Common myeloid progenitor, CD34-positive (primary cell): Measurements from ENCODE around the gene OR5H15. TPM values are rescaled to one million over a fixed set of nuclear protein-coding genes. Genes with fewer than 3 reads are reported as not detected.
"Not testable (repeated sequence)": the region's sequence is repeated elsewhere in the genome, so short reads cannot be mapped to it uniquely, and the experiment has no call there.

ENCODE experiments used
- CTCF ChIA-PET: fragments of 350-600 bp; sonication (Branson Sonifier 250); formaldehyde crosslinking; loops from one replicate; lab custom pipeline; 2021; ENCODE audit warnings: antibody characterized with exemption; lab: Charles Lee
- POLR2A ChIA-PET: fragments of 350-600 bp; sonication (Branson Sonifier 250); formaldehyde crosslinking; loops from one replicate; lab custom pipeline; 2021; ENCODE audit warnings: antibody characterized with exemption; lab: Charles Lee
- DNase-seq, 3 donors: peaks; one replicate each; pipeline versions ENCODE4 v3.0.0 to v3.0.0-alpha.2; 2013
- H3K27ac ChIP-seq, 2 experiments: 1 replicate in 1 of 2; 2 replicates in 1 of 2; pipeline ENCODE4 v1.7.0; 2013; ENCODE audit warnings: inconsistent platforms in 2 of 2, low read length in 2 of 2, mild to moderate bottlenecking in 2 of 2, low read depth in 1 of 2, moderate library complexity in 1 of 2; ENCODE audit not compliant: severe bottlenecking in 2 of 2, insufficient read depth in 1 of 2, poor library complexity in 1 of 2
- H3K27me3 ChIP-seq, 5 experiments: replicated peaks in 2 of 5; 1 replicate in 3 of 5; 2 replicates in 2 of 5; pipeline versions ENCODE4 v1.6.1 to v1.7.0; 2013; ENCODE audit warnings: low read length in 4 of 5, mild to moderate bottlenecking in 2 of 5, moderate library complexity in 2 of 5, inconsistent platforms in 1 of 5; ENCODE audit not compliant: insufficient read depth in 5 of 5, control insufficient read depth in 4 of 5
- H3K36me3 ChIP-seq, 4 experiments: 1 replicate in 2 of 4; 2 replicates in 2 of 4; pipeline versions ENCODE4 v1.6.1 to v1.7.0; 2013; ENCODE audit warnings: low read length in 3 of 4, control low read depth in 1 of 4, mild to moderate bottlenecking in 1 of 4; ENCODE audit not compliant: control insufficient read depth in 4 of 4, insufficient read depth in 4 of 4
- H3K4me1 ChIP-seq, 4 experiments: 1 replicate in 3 of 4; 2 replicates in 1 of 4; pipeline versions ENCODE4 v1.6.1 to v1.7.1; 2013; ENCODE audit warnings: low read length in 3 of 4, mild to moderate bottlenecking in 3 of 4, control low read depth in 1 of 4, inconsistent platforms in 1 of 4, moderate library complexity in 1 of 4; ENCODE audit not compliant: control insufficient read depth in 4 of 4, insufficient read depth in 4 of 4; ENCODE audit errors: control extremely low read depth in 1 of 4
- H3K4me3 ChIP-seq, 7 experiments: 1 replicate in 4 of 7; 2 replicates in 3 of 7; pipeline versions ENCODE4 v1.5.1 to v1.7.0; 2013; ENCODE audit warnings: mild to moderate bottlenecking in 7 of 7, low read length in 6 of 7, moderate library complexity in 6 of 7, inconsistent platforms in 2 of 7, low read depth in 2 of 7, control low read depth in 1 of 7; ENCODE audit not compliant: insufficient read depth in 4 of 7, control insufficient read depth in 1 of 7; ENCODE audit errors: extremely low read depth in 1 of 7
- H3K9me3 ChIP-seq, 5 experiments: 1 replicate in 4 of 5; 2 replicates in 1 of 5; pipeline versions ENCODE4 v1.6.1 to v1.7.1; 2013; ENCODE audit warnings: low read length in 4 of 5, mild to moderate bottlenecking in 2 of 5, inconsistent platforms in 1 of 5, low read depth in 1 of 5, moderate library complexity in 1 of 5; ENCODE audit not compliant: control insufficient read depth in 4 of 5, insufficient read depth in 2 of 5; ENCODE audit errors: control extremely low read depth in 1 of 5
- WGBS: methylation state at CpG from one replicate; pipeline ENCODE4 v1.1.5; 2013; ENCODE audit not compliant: insufficient coverage; 5-methylcytosine and 5-hydroxymethylcytosine counted together
- polyA plus RNA-seq: library from polyadenylated mRNA; unstranded; fragments of 120-200 nt; gene quantifications from one replicate; pipeline ENCODE4 v1.2.1, GENCODE V29; 2013

The OR5H15 gene
- not detected for polyA plus RNA-seq

DNA sequence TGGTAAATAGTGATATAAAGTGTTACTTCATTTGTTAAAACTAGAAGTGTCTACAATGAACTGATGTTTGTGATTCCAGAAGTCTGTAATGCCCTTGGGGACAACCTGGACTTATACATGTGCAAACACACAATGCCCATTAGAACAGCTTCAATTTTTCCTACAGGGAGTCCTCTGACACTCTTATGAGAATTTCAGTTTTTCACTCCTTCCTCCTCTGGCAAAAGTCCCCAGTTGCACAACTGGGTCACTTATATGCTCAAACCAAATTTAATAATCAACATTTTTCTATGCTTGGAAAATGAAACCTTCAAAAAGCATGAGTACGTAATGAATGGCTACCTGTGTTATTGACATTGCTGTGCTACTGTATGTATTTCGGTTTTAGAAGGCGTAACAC, at the start of gene OR5H15:
OR5H15 (plus strand) TSS at position 301 of the 400 bp plus-strand sequence. CDS start 2,004 bp downstream, outside the sequence.
- H3K27ac ChIP-seq = no peak within 1 kb of the TSS
- no peak within 1 kb of the TSS for H3K4me3 ChIP-seq
- no peaks in the 10 kb centered on the region for H3K27me3 ChIP-seq
- no peaks in the 10 kb centered on the region for H3K9me3 ChIP-seq
- H3K36me3 ChIP-seq = no peaks in the 10 kb centered on the region
- ChIA-PET CTCF (no interaction called here), POLR2A (no interaction called here)
- no CpG with 5 or more reads among the region's 3 CpGs for WGBS
- H3K4me1 ChIP-seq = no peaks in the 10 kb centered on the region
- DNase-seq = no peak

- H3K4me3 ChIP-seq = no peak within 1 kb of the TSS
- no peak within 1 kb of the TSS for H3K27ac ChIP-seq
- H3K4me1 ChIP-seq = no peaks in the 10 kb centered on the region
- no CpG with 5 or more reads among the region's 1 CpG for WGBS
- DNase-seq = no peak
- CTCF ChIA-PET = no interaction called here
- H3K27me3 ChIP-seq = no peaks in the 10 kb centered on the region
- peaks cover 0 to 2% (median 0%) of the 10 kb centered on the region in 5 experiments for H3K9me3 ChIP-seq
- POLR2A ChIA-PET = no interaction called here
- H3K36me3 ChIP-seq = no peaks in the 10 kb centered on the region
Observed at GRCh38 chr3:98130421-98130820, 36.1 kb upstream of the OR5H15 start, which contains the start of gene OR5H1. Gene OR5H1 (plus strand): TSS chr3:98130721. CDS start chr3:98132698, 1,977 bp downstream.

- DNase-seq = no peak
- ChIA-PET POLR2A (no interaction called here), CTCF (no interaction called here)
- Histone ChIP-seq H3K4me1 (no peaks in the 10 kb centered on the region), H3K27ac (no peak overlapping the region), H3K36me3 (no peaks in the 10 kb centered on the region), H3K4me3 (no peak overlapping the region), H3K27me3 (no peaks in the 10 kb centered on the region), H3K9me3 (no peaks in the 10 kb centered on the region)
- 89% methylated on average over 3 of the region's 3 CpGs for WGBS
Observed at GRCh38 chr3:98136631-98137030, 29.9 kb upstream of the OR5H15 start.

GRCh38 chr3:98137826-98138557, 28.5 kb upstream of the OR5H15 start:
- H3K27me3 ChIP-seq, H3K27ac ChIP-seq, H3K4me1 ChIP-seq, DNase-seq, H3K4me3 ChIP-seq, CTCF ChIA-PET, POLR2A ChIA-PET, H3K9me3 ChIP-seq, H3K36me3 ChIP-seq: not testable (repeated sequence)
- 100% methylated on average over 7 of the region's 23 CpGs for WGBS

DNA sequence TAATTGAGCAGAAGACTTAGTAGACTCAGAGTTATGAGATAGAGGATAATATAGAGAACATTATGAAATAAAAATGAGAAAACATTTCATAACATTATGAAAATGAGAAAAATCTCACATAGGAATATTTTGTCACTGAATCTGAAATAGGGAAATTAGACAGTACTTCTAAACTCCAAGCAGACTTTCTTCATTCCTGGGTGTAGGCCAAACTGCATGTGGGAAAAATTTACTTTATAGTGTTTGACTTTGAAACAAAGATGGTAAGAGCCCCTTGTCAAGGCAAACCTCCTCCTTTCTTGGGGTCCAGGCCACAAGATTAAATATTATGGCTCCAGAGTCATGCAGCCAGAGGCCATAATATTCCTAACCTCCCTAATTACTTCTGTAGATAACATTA, 26.0 kb upstream of the OR5H15 start:
- Histone ChIP-seq H3K27ac (no peak overlapping the region), H3K36me3 (no peaks in the 10 kb centered on the region), H3K27me3 (no peaks in the 10 kb centered on the region), H3K4me3 (no peak overlapping the region), H3K9me3 (no peaks in the 10 kb centered on the region), H3K4me1 (no peaks in the 10 kb centered on the region)
- POLR2A ChIA-PET = no interaction called here
- CTCF ChIA-PET = no interaction called here
- no peak for DNase-seq

DNA sequence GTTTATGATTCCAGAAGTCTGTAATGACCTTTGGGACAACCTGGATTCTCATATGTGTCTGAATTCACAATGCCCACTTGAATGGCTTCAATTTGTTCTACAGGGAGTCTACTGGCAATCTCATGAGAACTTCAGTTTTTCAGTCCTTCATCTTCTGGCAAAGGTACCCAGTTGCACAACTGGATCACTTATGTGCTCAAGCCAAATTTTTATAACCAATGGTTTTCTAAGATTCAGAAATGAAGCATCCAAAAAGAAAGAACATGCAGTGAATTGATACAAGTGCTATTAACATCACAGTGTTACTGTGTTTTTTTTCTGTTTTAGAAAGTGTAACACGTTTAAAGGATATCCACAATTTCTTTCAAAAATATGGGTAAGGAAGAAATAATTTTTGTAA, 19.3 kb upstream of the OR5H15 start, which contains the start of gene OR5H14:
OR5H14 (plus strand) TSS at position 301 of the 400 bp plus-strand sequence. CDS start 1,907 bp downstream, outside the sequence.
- Histone ChIP-seq H3K4me3 (no peak within 1 kb of the TSS), H3K27me3 (no peaks in the 10 kb centered on the region), H3K4me1 (no peaks in the 10 kb centered on the region), H3K36me3 (no peaks in the 10 kb centered on the region), H3K27ac (no peak within 1 kb of the TSS), H3K9me3 (no peaks in the 10 kb centered on the region)
- ChIA-PET CTCF (no interaction called here), POLR2A (no interaction called here)
- DNase-seq = no peak
- WGBS = no CpG with 5 or more reads among the region's 1 CpG

DNA sequence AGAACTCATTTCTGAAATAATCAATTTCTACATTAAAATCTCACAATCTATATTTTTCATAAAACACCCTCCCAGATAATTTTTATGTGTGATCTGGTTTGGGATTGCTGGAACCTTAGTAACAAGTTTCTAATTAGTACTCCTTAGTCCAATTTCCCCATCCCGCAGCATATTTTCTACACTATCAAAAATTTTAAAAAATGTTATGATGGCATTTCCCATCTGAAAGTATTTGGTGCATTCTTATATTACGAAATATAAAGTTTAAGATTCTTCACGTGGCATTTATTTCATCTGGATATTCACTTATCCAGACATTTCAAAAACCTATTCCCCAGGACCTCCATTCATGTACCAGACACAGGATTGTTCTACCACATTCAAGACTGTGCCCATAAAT, 17.7 kb upstream of the OR5H15 start:
- ChIA-PET CTCF (no interaction called here), POLR2A (no interaction called here)
- Histone ChIP-seq H3K36me3 (no peaks in the 10 kb centered on the region), H3K4me1 (no peaks in the 10 kb centered on the region), H3K9me3 (no peaks in the 10 kb centered on the region), H3K4me3 (no peak overlapping the region), H3K27me3 (no peaks in the 10 kb centered on the region), H3K27ac (no peak overlapping the region)
- WGBS = no CpG with 5 or more reads among the region's 3 CpGs
- DNase-seq = no peak
